IPS-20b (cell line): ENCODE results near the gene BRI3BP.
"Not testable (repeated sequence)": the region's sequence is repeated elsewhere in the genome, so short reads cannot be mapped to it uniquely, and the experiment has no call there.

Experiments used
- H3K27ac ChIP-seq: one replicate; pipeline ENCODE4 v1.5.1; 2013; ENCODE audit warnings: low read length
- H3K27me3 ChIP-seq: 2 replicates; pipeline ENCODE4 v1.6.1; 2013; ENCODE audit warnings: mild to moderate bottlenecking, low read length, inconsistent platforms; ENCODE audit not compliant: insufficient read depth
- H3K36me3 ChIP-seq: 2 replicates; pipeline ENCODE4 v1.6.1; 2013; ENCODE audit warnings: low read depth, mild to moderate bottlenecking, inconsistent platforms, low read length, moderate library complexity; ENCODE audit not compliant: insufficient read depth
- H3K4me1 ChIP-seq: 2 replicates; pipeline ENCODE4 v1.6.1; 2013; ENCODE audit warnings: mild to moderate bottlenecking, control low read depth, inconsistent platforms, low read length, moderate library complexity; ENCODE audit not compliant: insufficient read depth
- H3K4me3 ChIP-seq: 2 replicates; pipeline ENCODE4 v1.5.1; 2013; ENCODE audit warnings: mild to moderate bottlenecking, low read length, inconsistent platforms
- H3K9ac ChIP-seq: 2 replicates; pipeline ENCODE4 v1.6.1; 2013; ENCODE audit warnings: low read depth, mild to moderate bottlenecking, inconsistent platforms, low read length, moderate library complexity
- H3K9me3 ChIP-seq: 2 replicates; pipeline ENCODE4 v1.6.1; 2013; ENCODE audit warnings: mild to moderate bottlenecking, low read depth, low read length, inconsistent platforms; ENCODE audit not compliant: insufficient read depth

BRI3BP gene

GRCh38 chr12:125061229-125061628 is 67.8 kb downstream of the BRI3BP start:
- peaks cover 15% of the 10 kb centered on the region; the same call in 1 of the 2 replicates for H3K4me1 ChIP-seq
- H3K9ac ChIP-seq: no peak overlapping the region
- peaks cover 13% of the 10 kb centered on the region; the same call in 1 of the 2 replicates for H3K9me3 ChIP-seq
- no peak overlapping the region for H3K27ac ChIP-seq
- no peaks in the 10 kb centered on the region for H3K27me3 ChIP-seq
- no peak overlapping the region for H3K4me3 ChIP-seq
- no peaks in the 10 kb centered on the region for H3K36me3 ChIP-seq

- not testable (repeated sequence) for H3K36me3 ChIP-seq, H3K27ac ChIP-seq, H3K9ac ChIP-seq, H3K27me3 ChIP-seq
- H3K4me1 ChIP-seq: peaks cover 19% of the 10 kb centered on the region
- peaks cover 13% of the 10 kb centered on the region; the same call in 1 of the 2 replicates for H3K9me3 ChIP-seq
- peak overlapping the region; percentile 15; the same call in 1 of the 2 replicates for H3K4me3 ChIP-seq
These were observed 70.1 kb downstream of the BRI3BP start for GRCh38 chr12:125063522-125063921.

- H3K36me3 ChIP-seq: no peaks in the 10 kb centered on the region; the same call in 1 of the 2 replicates
- H3K27ac ChIP-seq: no peak overlapping the region
- peak overlapping the region; percentile 83 for H3K4me3 ChIP-seq
- peaks cover 19% of the 10 kb centered on the region for H3K4me1 ChIP-seq
- H3K9me3 ChIP-seq: peaks cover 13% of the 10 kb centered on the region; the same call in 1 of the 2 replicates
- H3K27me3 ChIP-seq: no peaks in the 10 kb centered on the region
- peak overlapping the region; percentile 74; the same call in 1 of the 2 replicates for H3K9ac ChIP-seq
These were observed 71.0 kb downstream of the BRI3BP start for GRCh38 chr12:125064492-125064891.

- Histone ChIP-seq H3K9me3 (peaks cover 13% of the 10 kb centered on the region; the same call in 1 of the 2 replicates), H3K9ac (peak within 1 kb of the TSS; percentile 77), H3K27ac (no peak within 1 kb of the TSS), H3K27me3 (no peaks in the 10 kb centered on the region), H3K36me3 (no peaks in the 10 kb centered on the region; the same call in 1 of the 2 replicates), H3K4me3 (peak within 1 kb of the TSS; percentile 83), H3K4me1 (peaks cover 19% of the 10 kb centered on the region)
These were observed 71.8 kb downstream of the BRI3BP start, which contains the start of gene AACS for GRCh38 chr12:125065021-125065918. TSS of gene AACS (plus strand) at chr12:125065435. CDS start at chr12:125065585, 150 bp downstream.

GRCh38 chr12:125065919-125066570 is 72.6 kb downstream of the BRI3BP start:
- Histone ChIP-seq H3K27ac (no peak overlapping the region), H3K36me3 (peaks cover 1% of the 10 kb centered on the region; the same call in 1 of the 2 replicates), H3K4me3 (peak overlapping the region; percentile 83), H3K9ac (peak overlapping the region; percentile 77), H3K9me3 (peaks cover 8% of the 10 kb centered on the region; the same call in 1 of the 2 replicates), H3K27me3 (no peaks in the 10 kb centered on the region), H3K4me1 (peaks cover 19% of the 10 kb centered on the region)

GRCh38 chr12:125068391-125068790 is 74.9 kb downstream of the BRI3BP start:
- no peaks in the 10 kb centered on the region for H3K27me3 ChIP-seq
- peaks cover 12% of the 10 kb centered on the region for H3K4me1 ChIP-seq
- no peaks in the 10 kb centered on the region for H3K9me3 ChIP-seq
- no peak overlapping the region for H3K4me3 ChIP-seq
- no peak overlapping the region for H3K9ac ChIP-seq
- H3K27ac ChIP-seq: no peak overlapping the region
- peaks cover 8% of the 10 kb centered on the region; the same call in 1 of the 2 replicates for H3K36me3 ChIP-seq

- no peak overlapping the region for H3K27ac ChIP-seq
- H3K9me3 ChIP-seq: no peaks in the 10 kb centered on the region
- no peak overlapping the region for H3K4me3 ChIP-seq
- H3K4me1 ChIP-seq: peaks cover 9% of the 10 kb centered on the region
- no peaks in the 10 kb centered on the region for H3K27me3 ChIP-seq
- H3K36me3 ChIP-seq: peaks cover 16% of the 10 kb centered on the region; the same call in 1 of the 2 replicates
- no peak overlapping the region for H3K9ac ChIP-seq
These were observed 76.2 kb downstream of the BRI3BP start for GRCh38 chr12:125069616-125070015.

- no peak overlapping the region for H3K9ac ChIP-seq
- H3K9me3 ChIP-seq: no peaks in the 10 kb centered on the region
- no peak overlapping the region for H3K27ac ChIP-seq
- H3K27me3 ChIP-seq: no peaks in the 10 kb centered on the region
- peaks cover 16% of the 10 kb centered on the region; the same call in 1 of the 2 replicates for H3K36me3 ChIP-seq
- no peak overlapping the region for H3K4me3 ChIP-seq
- H3K4me1 ChIP-seq: peaks cover 6% of the 10 kb centered on the region
These were observed 76.7 kb downstream of the BRI3BP start for GRCh38 chr12:125070112-125070511.

- H3K27ac ChIP-seq: no peak overlapping the region
- no peak overlapping the region for H3K9ac ChIP-seq
- H3K4me1 ChIP-seq: peaks cover 6% of the 10 kb centered on the region
- no peaks in the 10 kb centered on the region for H3K27me3 ChIP-seq
- H3K9me3 ChIP-seq: no peaks in the 10 kb centered on the region
- H3K4me3 ChIP-seq: no peak overlapping the region
- H3K36me3 ChIP-seq: peaks cover 17% of the 10 kb centered on the region
These were observed 77.4 kb downstream of the BRI3BP start for GRCh38 chr12:125070661-125071390.

GRCh38 chr12:125071456-125071855 is 78.0 kb downstream of the BRI3BP start:
- no peak overlapping the region for H3K4me3 ChIP-seq
- no peak overlapping the region for H3K9ac ChIP-seq
- no peaks in the 10 kb centered on the region for H3K9me3 ChIP-seq
- H3K36me3 ChIP-seq: peaks cover 23% of the 10 kb centered on the region
- H3K27me3 ChIP-seq: no peaks in the 10 kb centered on the region
- peaks cover 4% of the 10 kb centered on the region for H3K4me1 ChIP-seq
- H3K27ac ChIP-seq: no peak overlapping the region

GRCh38 chr12:125072496-125072895 is 79.1 kb downstream of the BRI3BP start:
- Histone ChIP-seq H3K9ac (no peak overlapping the region), H3K27me3 (no peaks in the 10 kb centered on the region), H3K4me1 (no peaks in the 10 kb centered on the region; the same call in 1 of the 2 replicates), H3K9me3 (no peaks in the 10 kb centered on the region), H3K36me3 (peaks cover 31% of the 10 kb centered on the region), H3K4me3 (no peak overlapping the region), H3K27ac (no peak overlapping the region)
